ENCODE data around the gene AIP.

GRCh38 chr11:67493548-67494370, 10.9 kb downstream of the AIP start:
- TF ChIP-seq SMARCC2 (IDR thresholded peaks at IDR 0.05; ENCODE audit: low read depth) (no peak), KDM1A (IDR thresholded peaks at IDR 0.05) (no peak), CHD2 (IDR thresholded peaks at IDR 0.05; ENCODE audit: low read depth, low read length) (no peak), PTRF (tag; IDR thresholded peaks at IDR 0.05) (no peak), YY1 (IDR thresholded peaks at IDR 0.05; ENCODE audit: borderline replicate concordance in 1 of 3, control insufficient read depth in 1 of 3, extremely low read depth in 1 of 3, insufficient read depth in 3 of 3, insufficient read length in 1 of 3, insufficient replicate concordance in 2 of 3, low read depth in 1 of 3, low read length in 2 of 3) (no peak), EP300 (IDR thresholded peaks at IDR 0.05; ENCODE audit: low read length) (no peak), CTCF (IDR thresholded peaks at IDR 0.05 in 2 of 3, conservative IDR thresholded peaks at IDR 0.05 in 1 of 3; ENCODE audit: insufficient read depth in 2 of 3, low read depth in 1 of 3, low read length in 3 of 3) (no peak), SPI1 (IDR thresholded peaks at IDR 0.05; ENCODE audit: borderline replicate concordance, low read depth, low read length) (no peak), ZNF696 (CRISPR knock-in tag; conservative IDR thresholded peaks at IDR 0.05) (no peak), EGR1 (conservative IDR thresholded peaks at IDR 0.05) (no peak), RFX5 (IDR thresholded peaks at IDR 0.05; ENCODE audit: low read depth, low read length) (no peak), RBM22 (IDR thresholded peaks at IDR 0.05; ENCODE audit: low read depth, low read length, poor library complexity, severe bottlenecking) (no peak), ATF2 (CRISPR knock-in tag; IDR thresholded peaks at IDR 0.05) (no peak)

Data from K562 (cell line).